IPS-20b (cell line): ENCODE data around the gene MRPS25.

Experiments used
- H3K27ac ChIP-seq: one replicate; pipeline ENCODE4 v1.5.1; 2013; ENCODE audit warnings: low read length
- H3K27me3 ChIP-seq: 2 replicates; pipeline ENCODE4 v1.6.1; 2013; ENCODE audit warnings: mild to moderate bottlenecking, low read length, inconsistent platforms; ENCODE audit not compliant: insufficient read depth
- H3K36me3 ChIP-seq: 2 replicates; pipeline ENCODE4 v1.6.1; 2013; ENCODE audit warnings: low read depth, mild to moderate bottlenecking, inconsistent platforms, low read length, moderate library complexity; ENCODE audit not compliant: insufficient read depth
- H3K4me1 ChIP-seq: 2 replicates; pipeline ENCODE4 v1.6.1; 2013; ENCODE audit warnings: mild to moderate bottlenecking, control low read depth, inconsistent platforms, low read length, moderate library complexity; ENCODE audit not compliant: insufficient read depth
- H3K4me3 ChIP-seq: 2 replicates; pipeline ENCODE4 v1.5.1; 2013; ENCODE audit warnings: mild to moderate bottlenecking, low read length, inconsistent platforms
- H3K9ac ChIP-seq: 2 replicates; pipeline ENCODE4 v1.6.1; 2013; ENCODE audit warnings: low read depth, mild to moderate bottlenecking, inconsistent platforms, low read length, moderate library complexity
- H3K9me3 ChIP-seq: 2 replicates; pipeline ENCODE4 v1.6.1; 2013; ENCODE audit warnings: mild to moderate bottlenecking, low read depth, low read length, inconsistent platforms; ENCODE audit not compliant: insufficient read depth

The MRPS25 gene

GRCh38 chr3:15064835-15065549 is at the start of gene MRPS25:
MRPS25 (minus strand) TSS chr3:15065315; CDS start chr3:15065194, 121 bp downstream.
- no peaks in the 10 kb centered on the region for H3K9me3 ChIP-seq
- H3K36me3 ChIP-seq, result peaks cover 2% of the 10 kb centered on the region
- H3K9ac ChIP-seq, result peak within 1 kb of the TSS; percentile 97
- H3K27me3 ChIP-seq, result 0 out of 2 replicates have a peak, but pooled peaks cover 4% of the 10 kb centered on the region
- H3K4me1 ChIP-seq, result no peaks in the 10 kb centered on the region
- peak within 1 kb of the TSS; percentile 70 for H3K27ac ChIP-seq
- H3K4me3 ChIP-seq, result peak within 1 kb of the TSS; percentile 96

DNA sequence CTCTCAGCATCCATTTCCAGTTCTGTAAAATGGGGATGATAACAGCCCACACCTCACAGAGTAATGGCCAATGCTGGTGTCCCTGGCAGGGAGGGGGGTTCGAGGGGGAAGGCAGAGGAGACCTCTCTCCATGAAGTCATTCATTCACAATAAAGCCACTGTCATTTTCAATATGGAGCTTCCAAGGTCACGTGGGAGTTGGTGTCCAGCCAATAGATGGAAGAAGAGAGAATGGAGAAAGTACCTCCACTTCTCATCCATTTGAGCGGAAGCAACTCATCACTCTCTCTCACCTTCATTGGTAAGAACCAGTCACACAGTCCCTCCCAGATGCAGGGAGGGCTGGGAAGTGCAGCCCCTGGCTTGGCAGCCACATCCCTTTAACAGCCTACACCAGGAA is 48.8 kb upstream of the MRPS25 start:
- no peak overlapping the region for H3K9ac ChIP-seq
- H3K36me3 ChIP-seq, result no peaks in the 10 kb centered on the region
- H3K27me3 ChIP-seq, result no peaks in the 10 kb centered on the region; the same call in 1 of the 2 replicates
- H3K4me1 ChIP-seq, result peaks cover 17% of the 10 kb centered on the region; the same call in 1 of the 2 replicates
- no peaks in the 10 kb centered on the region for H3K9me3 ChIP-seq
- H3K4me3 ChIP-seq, result no peak overlapping the region; the same call in 1 of the 2 replicates
- no peak overlapping the region for H3K27ac ChIP-seq

DNA sequence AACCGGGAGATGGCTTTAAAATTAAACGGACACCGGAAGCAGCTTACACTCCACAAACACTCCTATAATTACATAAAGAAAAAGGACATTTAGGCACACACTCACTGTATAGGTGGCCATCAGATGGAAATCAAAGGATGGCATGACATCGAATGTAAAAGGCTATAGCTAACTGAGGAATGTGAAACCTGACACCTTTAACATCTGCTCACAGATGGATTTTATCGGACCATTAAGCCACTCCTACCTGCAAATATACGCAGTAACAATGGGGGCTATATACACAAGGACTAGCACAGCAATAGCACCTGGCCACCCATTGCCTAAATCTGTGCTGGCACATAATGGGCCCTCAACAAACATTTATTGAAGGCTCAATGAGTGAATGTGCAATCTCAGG is 48.4 kb upstream of the MRPS25 start:
- Histone ChIP-seq H3K36me3 (no peaks in the 10 kb centered on the region), H3K27me3 (no peaks in the 10 kb centered on the region), H3K9me3 (no peaks in the 10 kb centered on the region), H3K4me3 (no peak overlapping the region), H3K9ac (no peak overlapping the region), H3K27ac (no peak overlapping the region), H3K4me1 (peaks cover 17% of the 10 kb centered on the region; the same call in 1 of the 2 replicates)

- Histone ChIP-seq H3K9ac (no peak overlapping the region), H3K9me3 (no peaks in the 10 kb centered on the region), H3K27me3 (no peaks in the 10 kb centered on the region), H3K4me1 (peaks cover 17% of the 10 kb centered on the region; the same call in 1 of the 2 replicates), H3K27ac (no peak overlapping the region), H3K4me3 (no peak overlapping the region), H3K36me3 (no peaks in the 10 kb centered on the region)
These were observed 46.9 kb upstream of the MRPS25 start for GRCh38 chr3:15112011-15112410.

DNA sequence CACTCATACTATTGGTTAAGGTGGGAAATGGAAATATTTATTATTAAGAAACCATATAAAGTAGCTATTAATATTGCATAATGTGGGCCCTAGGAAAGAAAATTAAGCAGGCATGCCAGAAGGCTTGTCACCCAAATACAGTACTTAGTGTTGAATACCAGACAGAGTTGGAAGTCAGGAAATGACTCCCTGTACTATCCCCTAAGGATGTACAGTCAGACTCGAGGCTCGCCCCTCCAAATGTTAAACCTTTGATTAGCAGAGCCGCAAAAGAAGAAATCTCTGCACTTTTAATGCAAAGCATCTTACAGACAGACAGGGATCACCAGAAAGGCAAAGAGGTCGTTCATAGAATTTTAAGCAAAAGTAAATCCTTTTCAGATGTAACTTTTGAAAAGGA is 45.1 kb upstream of the MRPS25 start:
- Histone ChIP-seq H3K27me3 (no peaks in the 10 kb centered on the region), H3K4me1 (peaks cover 17% of the 10 kb centered on the region; the same call in 1 of the 2 replicates), H3K27ac (no peak overlapping the region), H3K9ac (no peak overlapping the region), H3K4me3 (no peak overlapping the region), H3K36me3 (no peaks in the 10 kb centered on the region), H3K9me3 (no peaks in the 10 kb centered on the region)

DNA sequence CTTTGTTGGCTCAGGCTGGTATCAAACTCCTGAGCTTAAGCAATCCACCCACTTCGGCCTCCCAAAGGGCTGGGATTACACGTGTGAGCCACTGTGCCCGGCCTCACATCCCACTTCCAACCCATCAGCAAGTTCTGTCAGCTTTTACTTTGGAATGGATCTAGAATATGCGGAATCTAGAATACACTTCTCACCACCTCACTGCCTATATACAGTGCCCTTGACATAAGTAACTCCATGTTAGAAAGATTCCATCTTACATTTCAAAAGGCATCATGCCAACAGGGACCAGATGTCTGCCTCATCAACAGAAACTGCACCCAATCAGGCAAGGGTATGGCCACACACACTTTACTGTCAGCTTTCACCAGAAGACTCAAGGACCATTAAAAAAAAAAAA is 43.8 kb upstream of the MRPS25 start:
- no peak overlapping the region for H3K9ac ChIP-seq
- H3K27ac ChIP-seq, result no peak overlapping the region
- H3K4me1 ChIP-seq, result peaks cover 7% of the 10 kb centered on the region; the same call in 1 of the 2 replicates
- no peaks in the 10 kb centered on the region for H3K27me3 ChIP-seq
- H3K36me3 ChIP-seq, result no peaks in the 10 kb centered on the region
- H3K9me3 ChIP-seq, result no peaks in the 10 kb centered on the region
- no peak overlapping the region for H3K4me3 ChIP-seq

GRCh38 chr3:15108082-15108545 is 43.0 kb upstream of the MRPS25 start:
- H3K27ac ChIP-seq, result no peak overlapping the region
- no peaks in the 10 kb centered on the region for H3K9me3 ChIP-seq
- no peaks in the 10 kb centered on the region for H3K27me3 ChIP-seq
- H3K9ac ChIP-seq, result no peak overlapping the region
- no peak overlapping the region for H3K4me3 ChIP-seq
- H3K36me3 ChIP-seq, result no peaks in the 10 kb centered on the region
- H3K4me1 ChIP-seq, result no peaks in the 10 kb centered on the region

GRCh38 chr3:15107075-15107947 is 42.2 kb upstream of the MRPS25 start:
- Histone ChIP-seq H3K4me3 (no peak overlapping the region), H3K9ac (no peak overlapping the region), H3K27ac (no peak overlapping the region), H3K36me3 (no peaks in the 10 kb centered on the region), H3K4me1 (no peaks in the 10 kb centered on the region), H3K27me3 (no peaks in the 10 kb centered on the region), H3K9me3 (no peaks in the 10 kb centered on the region)

GRCh38 chr3:15102836-15103235 is 37.7 kb upstream of the MRPS25 start:
- Histone ChIP-seq H3K4me1 (peaks cover 2% of the 10 kb centered on the region), H3K27ac (no peak overlapping the region)

GRCh38 chr3:15102256-15102655 is 37.1 kb upstream of the MRPS25 start:
- no peaks in the 10 kb centered on the region for H3K36me3 ChIP-seq
- peaks cover 4% of the 10 kb centered on the region for H3K4me1 ChIP-seq
- H3K27ac ChIP-seq, result no peak overlapping the region
- H3K9ac ChIP-seq, result no peak overlapping the region
- H3K4me3 ChIP-seq, result no peak overlapping the region
- H3K27me3 ChIP-seq, result no peaks in the 10 kb centered on the region
- H3K9me3 ChIP-seq, result no peaks in the 10 kb centered on the region

More at GRCh38 chr3:15102836-15103235, 37.7 kb upstream of the MRPS25 start:
- Histone ChIP-seq H3K27me3 (no peaks in the 10 kb centered on the region), H3K9ac (no peak overlapping the region), H3K36me3 (no peaks in the 10 kb centered on the region), H3K4me3 (no peak overlapping the region), H3K9me3 (no peaks in the 10 kb centered on the region)

- Histone ChIP-seq H3K9ac (peak overlapping the region; percentile 92; the same call in 1 of the 2 replicates), H3K4me1 (peaks cover 4% of the 10 kb centered on the region), H3K4me3 (peak overlapping the region; percentile 93), H3K27ac (peak overlapping the region; percentile 75), H3K27me3 (no peaks in the 10 kb centered on the region), H3K9me3 (no peaks in the 10 kb centered on the region), H3K36me3 (peaks cover 16% of the 10 kb centered on the region)
These were observed 34.4 kb upstream of the MRPS25 start for GRCh38 chr3:15099364-15100098.
